Stimulated activated CD4-positive, alpha-beta T cell treated with anti-CD3 and anti-CD28 coated beads, Interleukin-2, amount 100 ng/mL, for 24 hours (primary cell): ENCODE measurements around the gene DPF3.

Experiments used
- DNase-seq, 2 donors: peaks; one replicate each; pipeline ENCODE4 v3.0.0-alpha.2; 2020

The DPF3 gene

GRCh38 chr14:72610831-72611200 lies 283.1 kb downstream of the DPF3 start:
- DNase-seq, result peak in 1 of 2 donors; percentile 8

GRCh38 chr14:72610096-72610830 lies 283.6 kb downstream of the DPF3 start:
- peak in 1 of 2 donors; percentile 8 for DNase-seq

- DNase-seq, result peak in 1 of 2 donors; percentile 8
These were observed 284.5 kb downstream of the DPF3 start for GRCh38 chr14:72609205-72609916.

GRCh38 chr14:72608391-72609204 lies 285.3 kb downstream of the DPF3 start:
- peak in 1 of 2 donors; percentile 12 for DNase-seq

GRCh38 chr14:72607386-72608130 lies 286.3 kb downstream of the DPF3 start:
- peak in 1 of 2 donors; percentile 12 for DNase-seq

GRCh38 chr14:72606879-72607278 lies 287.0 kb downstream of the DPF3 start:
- DNase-seq, result peak in 1 of 2 donors; percentile 4

- no peak for DNase-seq
These were observed 288.0 kb downstream of the DPF3 start for GRCh38 chr14:72605921-72606220.

- peak in 1 of 2 donors; percentile 10 for DNase-seq
These were observed 288.6 kb downstream of the DPF3 start for GRCh38 chr14:72605096-72605920.

- peak in 1 of 2 donors; percentile 5 for DNase-seq
These were observed 289.8 kb downstream of the DPF3 start for GRCh38 chr14:72604133-72604532.

GRCh38 chr14:72603639-72604038 lies 290.3 kb downstream of the DPF3 start:
- DNase-seq, result peak in 1 of 2 donors; percentile 5

GRCh38 chr14:72600551-72601330 lies 293.2 kb downstream of the DPF3 start:
- DNase-seq, result no peak

- no peak for DNase-seq
These were observed 294.1 kb downstream of the DPF3 start for GRCh38 chr14:72599579-72600470.

- no peak for DNase-seq
These were observed 295.6 kb downstream of the DPF3 start for GRCh38 chr14:72598306-72598705.

- DNase-seq, result no peak
These were observed 296.4 kb downstream of the DPF3 start for GRCh38 chr14:72597252-72598233.

GRCh38 chr14:72595152-72595862 lies 298.6 kb downstream of the DPF3 start:
- no peak for DNase-seq

- DNase-seq, result peak; percentile 10 to 21
These were observed 299.6 kb downstream of the DPF3 start for GRCh38 chr14:72594099-72594901.

- DNase-seq, result no peak
These were observed 302.5 kb downstream of the DPF3 start for GRCh38 chr14:72591391-72591790.
